Amniotic stem cell (primary cell): ENCODE measurements around the gene IFI6.
"Not testable (repeated sequence)": the region's sequence is repeated elsewhere in the genome, so short reads cannot be mapped to it uniquely, and the experiment has no call there.

Experiments
- DNase-seq: peaks from one replicate; lab custom pipeline; 2025; lab: John Stamatoyannopoulos, UW

The IFI6 gene

GRCh38 chr1:27650539-27651175 is 21.3 kb downstream of the IFI6 start:
- DNase-seq, result no peak

- DNase-seq, result no peak
These were observed 21.8 kb downstream of the IFI6 start for GRCh38 chr1:27650171-27650538.

GRCh38 chr1:27649306-27649635 is 22.7 kb downstream of the IFI6 start:
- no peak for DNase-seq

GRCh38 chr1:27648602-27649305 is 23.2 kb downstream of the IFI6 start:
- no peak for DNase-seq

GRCh38 chr1:27647328-27647727 is 24.7 kb downstream of the IFI6 start:
- DNase-seq, result no peak

GRCh38 chr1:27646676-27647075 is 25.3 kb downstream of the IFI6 start:
- no peak for DNase-seq

GRCh38 chr1:27645071-27645415 is 26.9 kb downstream of the IFI6 start:
- no peak for DNase-seq

- no peak for DNase-seq
These were observed 27.5 kb downstream of the IFI6 start for GRCh38 chr1:27644369-27645070.

GRCh38 chr1:27643600-27644368 is 28.2 kb downstream of the IFI6 start:
- DNase-seq, result no peak

GRCh38 chr1:27640514-27640913 is 31.5 kb downstream of the IFI6 start:
- not testable (repeated sequence) for DNase-seq

GRCh38 chr1:27638805-27639204 is 33.2 kb downstream of the IFI6 start:
- DNase-seq, result no peak

- no peak for DNase-seq
These were observed 33.8 kb downstream of the IFI6 start for GRCh38 chr1:27638047-27638734.

GRCh38 chr1:27635396-27636142 is 36.4 kb downstream of the IFI6 start:
- no peak for DNase-seq

- no peak for DNase-seq
These were observed 37.0 kb downstream of the IFI6 start, which contains the start of gene FGR for GRCh38 chr1:27634985-27635367. Gene FGR (minus strand): TSS chr1:27635185. CDS start chr1:27623916, 11,269 bp downstream.

- DNase-seq, result no peak
These were observed 37.6 kb downstream of the IFI6 start for GRCh38 chr1:27634177-27634984.

GRCh38 chr1:27633640-27634176 is 38.3 kb downstream of the IFI6 start:
- DNase-seq, result no peak

GRCh38 chr1:27633298-27633610 is 38.7 kb downstream of the IFI6 start:
- DNase-seq, result no peak

- no peak for DNase-seq
These were observed 39.4 kb downstream of the IFI6 start for GRCh38 chr1:27632387-27633297.

GRCh38 chr1:27630859-27631491 is 41.0 kb downstream of the IFI6 start:
- no peak for DNase-seq
